ENCODE data around the gene HDAC7.

The HDAC7 gene

DNA sequence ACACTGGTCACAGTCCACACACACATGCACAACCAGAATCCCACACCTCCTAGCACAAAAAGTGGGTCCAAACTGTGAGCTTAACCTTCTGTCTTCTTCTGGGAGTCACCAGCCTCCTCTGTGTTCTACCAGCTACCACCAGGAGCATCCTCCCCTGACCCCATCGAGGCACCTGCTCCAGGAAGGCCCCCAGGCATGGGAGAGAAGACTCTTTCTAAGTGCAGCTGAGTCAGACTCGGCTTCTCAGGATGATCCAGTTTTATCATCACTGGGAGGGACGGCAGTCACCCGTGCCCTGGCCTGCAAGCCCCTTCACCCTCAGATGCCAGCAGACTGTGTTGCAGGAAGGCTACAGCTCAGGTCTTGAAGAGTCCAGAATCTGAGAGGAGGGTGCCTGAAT, 86.6 kb downstream of the HDAC7 start:
- FAIRE-seq (no peak), DNase-seq (ENCODE audit: low spot score) (no peak)

Measured in urothelium cell line (cell line).